IMR-90 (cell line): ENCODE results near the gene ARID4B. TPM values are rescaled to one million over a fixed set of nuclear protein-coding genes. Genes with fewer than 3 reads are reported as not detected.

Experiments used
- ATAC-seq: fragments of 200-7000 bp; cut with Tn5 transposase; 2 replicates; pipeline ENCODE4 v1.9.1; 2020; ENCODE audit warnings: low read depth, mild to moderate bottlenecking, moderate library complexity
- BruUV-seq: library from RNA; stranded (reverse); fragments of 400-500 nt; replicated peaks from 2 replicates; lab custom pipeline; 2021; lab: Mats Ljungman, UMichigan
- CTCF ChIA-PET: fragments of 300-600 bp; formaldehyde crosslinking; extraction: SDS; loops from one replicate; lab custom pipeline; 2021; ENCODE audit warnings: antibody characterized with exemption; lab: Yijun Ruan, JAX
- POLR2A ChIA-PET: fragments of 300-600 bp; sonication (Branson Sonifier 250); formaldehyde crosslinking; loops from one replicate; lab custom pipeline; 2022; ENCODE audit warnings: antibody characterized with exemption; ENCODE audit not compliant: unreplicated experiment; lab: Charles Lee
- DNase-seq: peaks from one replicate; pipeline ENCODE4 v3.0.0; 2013
- H2AFZ ChIP-seq: replicated peaks from 2 replicates; pipeline ENCODE3; 2013; ENCODE audit warnings: low read length, mild to moderate bottlenecking; ENCODE audit not compliant: poor library complexity
- H2AK5ac ChIP-seq: 2 replicates; pipeline ENCODE4 v1.6.1; 2013; ENCODE audit warnings: low read depth, low read length, inconsistent platforms
- H2AK9ac ChIP-seq: replicated peaks from 2 replicates; pipeline ENCODE3; 2013; ENCODE audit warnings: mild to moderate bottlenecking, low read depth, low read length, moderate library complexity; ENCODE audit not compliant: poor library complexity
- H2BK120ac ChIP-seq: 2 replicates; pipeline ENCODE4 v1.6.1; 2013; ENCODE audit warnings: low read depth, low read length, inconsistent platforms
- H2BK15ac ChIP-seq: 3 replicates; pipeline ENCODE4 v1.6.1; 2013; ENCODE audit warnings: low read depth, low read length, inconsistent platforms
- H2BK20ac ChIP-seq: 2 replicates; pipeline ENCODE4 v1.6.1; 2013; ENCODE audit warnings: low read depth, mild to moderate bottlenecking, inconsistent platforms, low read length, moderate library complexity
- H2BK5ac ChIP-seq: 2 replicates; pipeline ENCODE4 v1.6.1; 2013; ENCODE audit warnings: mild to moderate bottlenecking, low read depth, low read length, inconsistent platforms; ENCODE audit not compliant: poor library complexity, severe bottlenecking
- H3K14ac ChIP-seq: replicated peaks from 2 replicates; pipeline ENCODE4 v1.6.1; 2013; ENCODE audit warnings: low read depth, low read length, inconsistent platforms
- H3K18ac ChIP-seq: 2 replicates; pipeline ENCODE4 v1.6.1; 2013; ENCODE audit warnings: low read depth, low read length, control low read depth
- H3K23ac ChIP-seq: 2 replicates; pipeline ENCODE4 v1.6.1; 2013; ENCODE audit warnings: low read depth, low read length, inconsistent platforms
- H3K27ac ChIP-seq: 2 replicates; pipeline ENCODE4 v1.5.1; 2013; ENCODE audit warnings: mild to moderate bottlenecking, control low read depth, low read length; ENCODE audit not compliant: insufficient read depth
- H3K27me3 ChIP-seq: 2 replicates; pipeline ENCODE4 v1.6.1; 2013; ENCODE audit warnings: low read length; ENCODE audit not compliant: control insufficient read depth, insufficient read depth
- H3K36me3 ChIP-seq: 2 replicates; pipeline ENCODE4 v1.6.1; 2013; ENCODE audit warnings: low read length, mixed read lengths; ENCODE audit not compliant: control insufficient read depth, insufficient read depth
- H3K4ac ChIP-seq: 2 replicates; pipeline ENCODE4 v1.6.1; 2013; ENCODE audit warnings: low read depth, low read length, inconsistent platforms
- H3K4me1 ChIP-seq: 2 replicates; pipeline ENCODE4 v1.6.1; 2013; ENCODE audit warnings: low read length, mixed read lengths; ENCODE audit not compliant: control insufficient read depth, insufficient read depth
- H3K4me2 ChIP-seq: 2 replicates; pipeline ENCODE4 v1.6.1; 2013; ENCODE audit warnings: low read depth, mild to moderate bottlenecking, control low read depth, low read length, moderate library complexity
- H3K4me3 ChIP-seq: 2 replicates; pipeline ENCODE4 v1.5.1; 2013; ENCODE audit warnings: low read depth, mild to moderate bottlenecking, control low read depth, low read length, moderate library complexity; ENCODE audit not compliant: insufficient read depth
- H3K56ac ChIP-seq: 2 replicates; pipeline ENCODE4 v1.6.1; 2013; ENCODE audit warnings: low read length, inconsistent platforms; ENCODE audit not compliant: insufficient read depth; ENCODE audit errors: extremely low read depth
- H3K79me1 ChIP-seq, 2 experiments: 2 replicates each; pipeline ENCODE4 v1.6.1; 2013; ENCODE audit warnings: low read length in 2 of 2, inconsistent platforms in 1 of 2, low read depth in 1 of 2
- H3K9ac ChIP-seq: 2 replicates; pipeline ENCODE4 v1.6.1; 2013; ENCODE audit warnings: low read depth, low read length, control low read depth
- H3K9me1 ChIP-seq: 2 replicates; pipeline ENCODE4 v1.6.1; 2013; ENCODE audit warnings: low read length, inconsistent platforms; ENCODE audit not compliant: insufficient read depth
- H3K9me3 ChIP-seq: 2 replicates; pipeline ENCODE4 v1.6.1; 2013; ENCODE audit warnings: low read length; ENCODE audit not compliant: control insufficient read depth, insufficient read depth
- H4K20me1 ChIP-seq: 2 replicates; pipeline ENCODE4 v1.6.1; 2013; ENCODE audit warnings: low read length, inconsistent platforms; ENCODE audit not compliant: insufficient read depth
- H4K5ac ChIP-seq: 2 replicates; pipeline ENCODE4 v1.6.1; 2013; ENCODE audit warnings: mild to moderate bottlenecking, low read depth, low read length, control low read depth
- H4K8ac ChIP-seq, 2 experiments: 2 replicates each; pipeline ENCODE4 v1.6.1; 2013; ENCODE audit warnings: low read depth in 2 of 2, low read length in 2 of 2, control low read depth in 1 of 2, inconsistent platforms in 1 of 2
- H4K91ac ChIP-seq: 2 replicates; pipeline ENCODE4 v1.6.1; 2013; ENCODE audit warnings: low read depth, low read length, inconsistent platforms; ENCODE audit not compliant: insufficient read depth
- CEBPB ChIP-seq: IDR thresholded peaks from 2 replicates; pipeline ENCODE4 v1.6.1; 2012; ENCODE audit warnings: low read depth, low read length, improper control_type of control experiment
- MAZ ChIP-seq: IDR thresholded peaks from 2 replicates; pipeline ENCODE4 v1.6.1; 2012; ENCODE audit warnings: low read depth, mild to moderate bottlenecking, low read length, improper control_type of control experiment, moderate library complexity, borderline replicate concordance
- MXI1 ChIP-seq: IDR thresholded peaks from 2 replicates; pipeline ENCODE4 v1.6.1; 2012; ENCODE audit warnings: low read depth, mild to moderate bottlenecking, low read length, moderate library complexity, borderline replicate concordance
- POLR2A ChIP-seq: IDR thresholded peaks from 2 replicates; pipeline ENCODE4 v1.6.1; 2012; ENCODE audit warnings: mild to moderate bottlenecking, low read depth, low read length
- WGBS, 2 experiments: methylation state at CpG; one replicate each; pipeline versions ENCODE4 v1.1.5 to v1.1.7; 2013; ENCODE audit warnings: missing lambda C conversion rate in 2 of 2; ENCODE audit not compliant: insufficient read length in 1 of 2; ENCODE audit errors: extremely low coverage in 2 of 2; 5-methylcytosine and 5-hydroxymethylcytosine counted together
- dilution Hi-C: fragments of 300-500 bp; cut with HindIII; formaldehyde crosslinking; loops from one replicate; pipeline ENCODE4 v1.14.3; 2018; ENCODE audit warnings: low sequenced_read_pairs; ENCODE audit not compliant: unreplicated experiment
- in situ Hi-C: fragments of 300-500 bp; cut with MboI; formaldehyde crosslinking; loops from 3 replicates; pipeline ENCODE4 v1.14.3; 2019; ENCODE audit warnings: low sequenced_read_pairs, inconsistent platforms, mixed read lengths
- intact Hi-C: fragments of 100-400 bp; cut with micrococcal nuclease; formaldehyde crosslinking; loops from 2 replicates; pipeline ENCODE4 v1.10.0; 2022
- polyA plus RNA-seq, 3 experiments: library from polyadenylated mRNA; depleted of rRNA; stranded (reverse); fragments of >200 nt; gene quantifications; 2 replicates each; pipeline ENCODE4 v1.2.3, GENCODE V29; 2012; ENCODE audit warnings: low replicate concordance in 1 of 3
- total RNA-seq: library from RNA; depleted of rRNA; stranded (reverse); fragments of >200 nt; gene quantifications from 2 replicates; pipeline ENCODE4 v1.2.3, GENCODE V29; 2012

Gene ARID4B
- total and polyA plus RNA-seq, 2 of the 4 experiments (the other 2 are of a cell fraction) = 8.5 to 16.0 TPM

DNA sequence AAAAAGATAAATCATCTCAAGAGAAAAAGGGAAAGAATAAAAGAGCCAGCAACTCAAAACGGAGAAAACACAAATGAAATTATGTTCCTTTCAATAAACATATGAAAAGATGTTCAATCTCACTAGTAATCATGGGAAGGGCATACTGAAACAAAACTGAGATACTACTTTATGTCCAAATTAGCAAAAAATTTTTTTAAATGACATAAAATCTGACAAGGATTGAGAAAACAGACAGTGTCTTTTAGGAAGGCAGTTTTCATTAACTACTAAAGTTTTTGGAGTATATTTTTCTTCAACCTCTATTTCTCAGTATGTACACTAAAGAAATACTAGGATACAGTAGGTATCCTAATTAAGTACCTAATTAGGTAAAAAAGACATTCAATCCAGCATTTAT is 73.3 kb downstream of the ARID4B start:
- in situ Hi-C loops (loop anchor here (5.0 kb wide), 1 partner anchor 163 kb away; no protein-coding TSS in a partner anchor), intact Hi-C loops (loop anchor here (5.0 kb wide), 1 partner anchor 248 kb away; the partner anchor contains the start of gene B3GALNT2), dilution Hi-C loops (no loop called here)
- Histone ChIP-seq H3K14ac (no peak overlapping the region), H4K8ac (no peak overlapping the region), H3K9ac (no peak overlapping the region), H3K27me3 (no peaks in the 10 kb centered on the region), H2BK120ac (no peak overlapping the region), H3K4me1 (no peaks in the 10 kb centered on the region; the same call in 1 of the 2 replicates), H4K20me1 (peaks cover 18% of the 10 kb centered on the region; the same call in 1 of the 2 replicates), H4K5ac (no peak overlapping the region), H3K79me1 (peaks cover 14 to 28% of the 10 kb centered on the region in 2 experiments), H3K18ac (no peak overlapping the region), H4K91ac (no peak overlapping the region), H3K56ac (no peak overlapping the region), H3K4me3 (no peak overlapping the region), H2BK15ac (no peak overlapping the region), H3K36me3 (peaks cover 8% of the 10 kb centered on the region), H2BK5ac (no peak overlapping the region), H3K4ac (no peak overlapping the region), H2AFZ (no peak overlapping the region), H2BK20ac (no peak overlapping the region), H3K27ac (no peak overlapping the region), H3K4me2 (no peak overlapping the region), H3K9me3 (no peaks in the 10 kb centered on the region), H2AK9ac (no peak overlapping the region), H3K9me1 (no peaks in the 10 kb centered on the region; the same call in 1 of the 2 replicates), H2AK5ac (no peak overlapping the region), H3K23ac (no peak overlapping the region)
- ChIA-PET CTCF (no interaction called here), POLR2A (no interaction called here)
- DNase-seq (no peak), ATAC-seq (no peak)
- WGBS, 2 experiments = no CpG with 5 or more reads among the region's 1 CpG
- no TSS peak for BruUV-seq
- TF ChIP-seq CEBPB = no peak
- no peak for TF ChIP-seq POLR2A
- TF ChIP-seq MAZ = no peak
- no peak for TF ChIP-seq MXI1
